Effector CD8-positive, alpha-beta T cell (primary cell): ENCODE results near the gene TBL1X.

ENCODE experiments used
- DNase-seq: peaks from one replicate; lab custom pipeline; 2025; lab: John Stamatoyannopoulos, UW

Gene TBL1X

GRCh38 chrX:9628779-9629493 is 164.1 kb downstream of the TBL1X start:
- DNase-seq = no peak

GRCh38 chrX:9634551-9634950 is 169.7 kb downstream of the TBL1X start:
- no peak for DNase-seq

- no peak for DNase-seq
Observed at GRCh38 chrX:9635368-9635767, 170.5 kb downstream of the TBL1X start.

GRCh38 chrX:9635803-9636202 is 170.9 kb downstream of the TBL1X start:
- DNase-seq = no peak

- no peak for DNase-seq
Observed at GRCh38 chrX:9638871-9639270, 174.0 kb downstream of the TBL1X start.

- DNase-seq = no peak
Observed at GRCh38 chrX:9642270-9642995, 177.6 kb downstream of the TBL1X start.

- DNase-seq = no peak
Observed at GRCh38 chrX:9643807-9644206, 178.9 kb downstream of the TBL1X start.

- peak; percentile 3 for DNase-seq
Observed at GRCh38 chrX:9644335-9644734, 179.5 kb downstream of the TBL1X start.

GRCh38 chrX:9646471-9647224 is 181.8 kb downstream of the TBL1X start:
- no peak for DNase-seq

GRCh38 chrX:9647431-9647830 is 182.6 kb downstream of the TBL1X start:
- DNase-seq = no peak

- no peak for DNase-seq
Observed at GRCh38 chrX:9650091-9650490, 185.2 kb downstream of the TBL1X start.

- no peak for DNase-seq
Observed at GRCh38 chrX:9651737-9652136, 186.9 kb downstream of the TBL1X start.

- DNase-seq = no peak
Observed at GRCh38 chrX:9654929-9655328, 190.1 kb downstream of the TBL1X start.

GRCh38 chrX:9656277-9656676 is 191.4 kb downstream of the TBL1X start:
- DNase-seq = no peak

- no peak for DNase-seq
Observed at GRCh38 chrX:9656871-9657270, 192.0 kb downstream of the TBL1X start.

- DNase-seq = no peak
Observed at GRCh38 chrX:9657590-9658256, 192.9 kb downstream of the TBL1X start.

- no peak for DNase-seq
Observed at GRCh38 chrX:9658409-9658808, 193.6 kb downstream of the TBL1X start.

- DNase-seq = no peak
Observed at GRCh38 chrX:9659571-9660195, 194.8 kb downstream of the TBL1X start.

GRCh38 chrX:9662148-9662547 is 197.3 kb downstream of the TBL1X start:
- no peak for DNase-seq

- DNase-seq = no peak
Observed at GRCh38 chrX:9663216-9663615, 198.4 kb downstream of the TBL1X start.

- no peak for DNase-seq
Observed at GRCh38 chrX:9664224-9664623, 199.4 kb downstream of the TBL1X start.

- no peak for DNase-seq
Observed at GRCh38 chrX:9665113-9665512, 200.3 kb downstream of the TBL1X start.
